ENCODE data around the gene SUFU. TPM values are rescaled to one million over a fixed set of nuclear protein-coding genes. Genes with fewer than 3 reads are reported as not detected.

Gene SUFU
- total and polyA plus RNA-seq, 2 experiments from 2014 or later = 2.8 to 5.6 TPM

- no peak for TF ChIP-seq ETS1 (IDR thresholded peaks at IDR 0.05)
- no peak for TF ChIP-seq EZH2phosphoT487 (IDR thresholded peaks at IDR 0.05; ENCODE audit: unreplicated experiment)
- no peak for TF ChIP-seq NANOG (IDR thresholded peaks at IDR 0.05; ENCODE audit: borderline replicate concordance)
- TF ChIP-seq JUNB (IDR thresholded peaks at IDR 0.05; ENCODE audit: unreplicated experiment) = no peak
- no peak for TF ChIP-seq POLR2AphosphoS5 (IDR thresholded peaks at IDR 0.05; ENCODE audit: low read depth)
- no peak for TF ChIP-seq REST (IDR thresholded peaks at IDR 0.05; ENCODE audit: unreplicated experiment)
- no peak for TF ChIP-seq CTCF (conservative IDR thresholded peaks at IDR 0.05; ENCODE audit: low read depth in 2 of 2)
These were observed 146.3 kb downstream of the SUFU start (continued) for GRCh38 chr10:102649797-102650654.

DNA sequence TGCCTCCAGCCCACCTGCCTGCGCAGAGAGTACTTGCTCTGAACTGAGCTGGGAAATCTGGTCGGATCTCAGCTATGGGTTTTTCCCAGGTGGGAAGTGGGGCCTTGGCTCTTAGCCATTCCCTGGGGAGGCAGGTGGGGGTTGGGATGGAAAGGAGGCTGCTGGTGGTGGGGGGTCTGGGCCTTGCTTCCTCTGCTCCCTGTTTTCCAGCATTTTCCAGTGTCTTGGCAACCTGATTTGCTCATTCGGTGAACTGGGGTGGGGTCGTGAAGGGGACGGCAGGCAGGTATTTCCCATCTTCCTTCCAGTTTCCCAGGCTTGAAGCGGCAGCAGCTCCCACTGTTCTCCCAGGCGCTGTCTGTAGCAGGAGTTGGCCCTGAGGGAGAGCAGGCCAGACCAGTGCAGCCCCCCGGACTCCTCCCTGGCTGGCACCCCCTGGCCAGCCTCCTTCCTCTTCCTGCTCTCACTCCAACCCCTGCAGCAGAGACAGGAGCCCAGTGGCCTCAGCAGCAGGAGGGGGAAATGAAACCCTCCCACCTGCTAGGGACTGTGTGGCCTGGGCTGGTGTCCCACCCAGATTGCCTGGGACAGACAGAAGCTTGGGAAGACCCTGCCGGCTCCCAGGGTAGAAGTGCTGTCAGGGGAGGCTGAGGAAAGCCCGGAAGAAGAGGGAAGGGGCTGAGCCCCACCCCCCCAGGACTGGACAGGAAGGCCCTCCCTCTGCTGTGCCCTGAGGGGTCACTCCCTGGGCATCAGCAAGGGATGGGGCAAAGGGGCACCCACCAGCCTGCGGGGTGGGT is 147.1 kb downstream of the SUFU start:
- Mint-ChIP-seq H3K9me3 (no peaks in the 10 kb centered on the region), H3K27me3 (ENCODE audit: insufficient read depth, low read depth, poor library complexity) (peaks cover 24% of the 10 kb centered on the region), H3K4me3 (no peak overlapping the region), H3K4me1 (peaks cover 62% of the 10 kb centered on the region), H3K27ac (peak overlapping the region; percentile 48; the same call in 1 of the 2 replicates), H3K36me3 (ENCODE audit: low read depth) (peaks cover 13% of the 10 kb centered on the region)
- Histone ChIP-seq H4K20me1 (replicated peaks; ENCODE audit: insufficient read depth) (peaks cover 13% of the 10 kb centered on the region; the same call in 1 of the 2 replicates), H3K27me3 (ENCODE audit: insufficient read depth) (no peaks in the 10 kb centered on the region), H3K4me2 (peak overlapping the region; percentile 57; the same call in 1 of the 2 replicates), H3K4me1 (ENCODE audit: insufficient read depth) (peaks cover 36% of the 10 kb centered on the region), H3K36me3 (ENCODE audit: insufficient read depth) (no peaks in the 10 kb centered on the region), H3K79me2 (replicated peaks; ENCODE audit: insufficient read depth) (peaks cover 70% of the 10 kb centered on the region), H2AFZ (no peak overlapping the region), H3F3A (replicated peaks; ENCODE audit: low read depth) (no peaks in the 10 kb centered on the region), H3K27ac (ENCODE audit: low read depth) (no peak overlapping the region), H3K9me2 (ENCODE audit: insufficient read depth) (no peaks in the 10 kb centered on the region), H3K4me3 (no peak overlapping the region)
- no peak for DNase-seq (ENCODE audit: low spot score)
- ATAC-seq = no peak
- TF ChIP-seq CREB1 (CRISPR knock-in tag; IDR thresholded peaks at IDR 0.05; ENCODE audit: low read depth) = no peak
- TF ChIP-seq POLR2AphosphoS5 (IDR thresholded peaks at IDR 0.05; ENCODE audit: low read depth) = no peak
- TF ChIP-seq ZNF462 (CRISPR knock-in tag; IDR thresholded peaks at IDR 0.05) = no peak
- no peak for TF ChIP-seq STAT1 (IDR thresholded peaks at IDR 0.05; ENCODE audit: unreplicated experiment)
